ENCODE measurements around the gene NRCAM.

- no peak for TF ChIP-seq CTCF (IDR thresholded peaks at IDR 0.05; ENCODE audit: insufficient read depth, low read depth, low read length)
- TF ChIP-seq EZH2 (IDR thresholded peaks at IDR 0.05; ENCODE audit: insufficient read depth, low read length), result no peak
These were observed 285.1 kb downstream of the NRCAM start for GRCh38 chr7:108171164-108171563.
